HG02943 (cell line): ENCODE results near the gene FGF6.
"Not testable (repeated sequence)": the region's sequence is repeated elsewhere in the genome, so short reads cannot be mapped to it uniquely, and the experiment has no call there.

Experiments
- ATAC-seq: cut with Tn5 transposase; IDR thresholded peaks from one replicate; pipeline ENCODE4 v1.9.1; 2021; ENCODE audit warnings: mild to moderate bottlenecking, low read depth, moderate library complexity; ENCODE audit not compliant: unreplicated experiment

FGF6 gene, protein sequence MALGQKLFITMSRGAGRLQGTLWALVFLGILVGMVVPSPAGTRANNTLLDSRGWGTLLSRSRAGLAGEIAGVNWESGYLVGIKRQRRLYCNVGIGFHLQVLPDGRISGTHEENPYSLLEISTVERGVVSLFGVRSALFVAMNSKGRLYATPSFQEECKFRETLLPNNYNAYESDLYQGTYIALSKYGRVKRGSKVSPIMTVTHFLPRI

DNA sequence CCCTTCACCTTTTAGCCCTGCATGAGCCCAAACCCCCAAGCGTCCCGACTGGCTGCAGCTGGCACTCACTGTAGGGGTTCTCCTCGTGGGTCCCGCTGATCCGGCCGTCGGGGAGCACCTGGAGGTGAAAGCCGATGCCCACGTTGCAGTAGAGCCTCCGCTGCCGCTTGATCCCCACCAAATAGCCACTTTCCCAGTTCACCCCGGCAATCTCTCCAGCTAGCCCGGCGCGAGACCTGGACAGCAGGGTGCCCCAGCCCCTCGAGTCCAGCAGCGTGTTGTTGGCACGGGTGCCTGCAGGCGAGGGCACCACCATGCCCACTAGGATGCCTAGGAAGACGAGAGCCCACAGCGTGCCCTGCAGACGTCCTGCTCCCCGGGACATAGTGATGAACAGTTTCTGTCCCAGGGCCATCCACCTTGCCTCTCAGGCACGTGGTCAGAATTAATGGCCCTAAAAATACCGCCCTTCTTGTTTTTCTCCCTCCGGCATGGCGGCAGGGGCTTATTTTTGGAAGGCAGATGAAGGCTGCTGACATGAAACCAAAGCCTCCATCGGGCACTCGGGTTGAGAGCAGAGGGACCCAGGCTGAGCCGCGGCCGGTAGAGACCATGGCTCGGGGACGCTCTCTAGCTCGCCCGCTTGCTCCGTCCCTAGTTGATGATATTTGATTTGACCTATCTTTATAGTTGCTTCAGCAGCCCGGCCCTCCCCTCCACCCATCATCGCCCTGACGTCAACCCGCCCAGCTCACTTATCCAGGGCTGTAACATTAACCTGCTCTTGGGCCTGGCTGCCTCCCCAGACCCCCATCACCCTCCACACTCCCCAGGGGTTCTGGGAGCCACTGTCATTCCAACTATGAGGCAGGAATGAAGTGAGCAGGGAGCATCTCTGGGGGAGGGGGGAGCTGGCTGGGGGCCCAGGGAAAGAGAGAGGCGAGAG is at the start of gene FGF6:
TSS of gene FGF6 (minus strand) at position 660 of the 946 bp plus-strand sequence. CDS start at position 415, 245 bp downstream.
- ATAC-seq: no peak

DNA sequence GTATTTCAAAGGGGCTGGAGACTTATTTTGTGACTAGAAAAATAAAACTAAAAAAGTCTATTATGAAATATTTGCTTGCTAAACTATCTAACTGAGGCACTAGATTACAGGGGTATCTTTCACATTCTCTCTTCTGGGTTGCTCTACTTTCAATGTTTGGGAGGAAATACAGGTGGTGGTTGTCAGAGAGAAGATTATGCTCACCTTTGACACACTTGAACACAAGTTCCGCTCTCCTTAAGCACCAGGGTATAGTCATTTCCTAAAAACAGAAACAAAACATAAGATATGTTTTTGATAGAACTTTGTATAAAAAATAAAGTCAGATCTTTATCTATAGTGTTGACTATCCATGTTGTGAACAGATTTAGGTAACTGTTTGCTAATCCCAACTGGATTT is 45.4 kb upstream of the FGF6 start:
- ATAC-seq: no peak

DNA sequence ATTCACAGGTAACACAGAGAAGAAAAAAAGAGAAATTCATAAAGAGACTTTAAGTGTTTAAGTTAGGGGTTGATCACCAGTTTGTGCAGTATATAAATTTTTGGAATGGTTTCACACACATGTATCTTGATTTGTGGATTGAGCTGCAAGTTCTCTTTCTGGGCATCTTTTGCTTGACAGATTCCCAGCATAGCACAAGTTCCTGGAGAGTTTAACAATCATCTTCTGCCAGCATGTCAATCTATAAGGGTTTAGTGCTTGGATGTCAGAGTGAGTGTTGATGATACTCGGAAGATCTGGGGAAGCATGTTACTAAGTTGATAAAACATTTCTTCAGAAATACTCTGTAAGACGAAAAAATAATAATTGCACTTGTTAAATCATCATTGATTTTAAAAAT is 43.9 kb upstream of the FGF6 start:
- no peak for ATAC-seq

DNA sequence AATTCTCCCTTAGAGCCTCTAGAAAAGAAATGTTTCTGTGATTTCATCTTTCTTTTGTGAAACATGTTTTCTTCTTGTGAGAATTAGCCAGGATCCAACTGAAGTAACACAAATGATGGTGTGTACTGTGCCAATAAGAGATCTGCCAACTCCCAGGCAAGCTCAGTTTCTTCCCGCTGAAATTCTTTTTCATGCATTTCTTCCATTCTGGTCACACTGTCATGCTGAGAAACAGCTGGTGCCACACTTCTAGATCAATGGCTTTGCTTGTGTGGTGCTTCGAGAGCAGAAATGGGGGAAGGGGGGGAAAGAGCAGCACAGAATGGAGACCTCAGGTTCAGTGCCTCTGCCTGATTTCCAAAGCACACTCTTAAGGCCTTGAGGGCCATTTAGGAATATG is 41.4 kb upstream of the FGF6 start:
- ATAC-seq: no peak

DNA sequence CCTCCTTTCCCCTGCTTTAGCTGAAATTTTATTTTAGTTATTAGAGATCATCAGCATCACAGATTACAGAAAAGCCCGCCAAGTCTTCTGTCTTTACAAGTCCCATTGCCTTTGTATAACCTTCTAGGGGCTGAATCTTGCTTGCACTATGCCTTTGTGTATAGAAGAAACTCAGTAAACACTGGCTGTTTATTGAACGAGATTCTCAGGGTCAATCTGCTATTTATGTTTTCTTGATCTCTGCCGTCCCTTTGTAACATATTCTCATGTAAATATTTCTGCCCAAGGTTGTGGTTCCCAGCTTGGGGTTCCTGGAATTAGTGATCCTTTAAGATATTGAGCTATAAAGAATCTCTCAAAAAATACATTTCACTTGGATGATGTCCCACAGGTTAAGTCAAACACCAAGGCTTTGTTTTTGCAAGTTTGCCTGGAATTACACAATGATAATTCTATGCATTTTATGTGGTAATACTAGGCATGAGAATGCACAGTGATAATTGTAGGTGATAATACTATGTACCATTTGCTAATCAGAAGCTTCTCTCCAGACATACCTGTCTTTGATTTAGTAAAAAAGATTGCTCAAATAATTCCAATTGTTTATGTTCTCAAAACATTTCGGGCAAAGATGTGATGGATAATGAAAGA is 40.6 kb upstream of the FGF6 start:
- ATAC-seq: no peak

DNA sequence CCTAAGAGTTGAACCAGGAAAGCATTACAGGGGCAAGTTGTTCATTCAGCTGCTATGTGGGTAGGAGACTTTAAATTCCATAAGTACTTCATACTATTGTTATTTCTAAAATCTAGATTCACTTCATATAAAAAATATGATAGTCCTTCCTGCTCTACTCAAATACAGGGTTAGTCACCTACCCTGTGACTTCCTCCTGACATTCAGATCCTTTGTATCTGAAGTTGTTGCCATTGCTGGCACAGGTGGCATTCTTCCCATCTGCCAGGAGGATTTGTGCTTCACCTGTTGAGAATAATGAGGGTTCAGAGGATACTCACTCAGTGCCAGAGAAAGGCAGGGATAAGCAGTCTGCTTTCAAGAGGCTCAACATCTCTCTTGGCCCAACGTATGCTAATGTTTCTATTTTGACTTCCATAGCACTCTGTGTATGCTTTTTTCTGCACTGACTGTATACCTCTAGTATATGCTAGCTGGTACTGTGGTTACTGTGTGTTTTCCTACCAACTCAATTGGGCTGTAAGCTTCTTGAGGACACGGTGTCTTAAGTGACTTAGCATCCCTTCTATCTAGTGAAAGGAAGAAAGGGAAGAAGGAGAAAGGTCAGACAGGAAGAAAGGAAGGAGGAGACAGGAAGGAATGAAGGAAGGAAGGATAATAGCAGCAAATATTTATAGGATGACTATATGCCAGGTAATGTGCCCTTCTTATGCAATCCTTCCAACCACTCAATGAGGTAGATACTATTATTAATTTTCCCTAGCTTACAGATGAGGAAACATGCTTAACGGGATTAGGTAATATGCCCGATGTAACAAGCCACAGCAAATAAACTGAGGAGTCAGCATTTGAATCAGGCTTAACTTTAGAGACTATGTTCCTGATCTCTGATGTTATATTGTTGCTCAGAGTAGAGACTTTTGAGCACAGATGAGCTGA is 38.5 kb upstream of the FGF6 start:
- ATAC-seq: no peak

DNA sequence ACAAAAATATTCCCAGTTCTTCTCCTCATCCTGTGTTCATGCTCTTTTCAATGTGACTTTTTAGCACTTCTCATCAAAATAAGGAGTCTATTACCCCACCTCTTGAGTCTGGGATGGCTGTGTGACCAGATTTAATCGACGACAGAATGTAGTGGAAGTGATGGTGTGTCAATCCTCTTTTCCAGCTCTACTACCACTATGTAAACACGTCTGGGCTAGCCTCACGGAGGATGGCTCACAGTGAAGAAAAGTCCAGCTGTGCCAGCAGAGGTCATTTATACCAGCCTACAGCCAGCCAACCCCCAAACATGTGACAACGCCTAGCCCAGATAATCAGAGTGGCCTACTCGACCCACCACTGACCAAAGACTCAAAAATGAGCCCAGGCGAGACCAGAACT is 37.3 kb upstream of the FGF6 start:
- ATAC-seq: no peak

DNA sequence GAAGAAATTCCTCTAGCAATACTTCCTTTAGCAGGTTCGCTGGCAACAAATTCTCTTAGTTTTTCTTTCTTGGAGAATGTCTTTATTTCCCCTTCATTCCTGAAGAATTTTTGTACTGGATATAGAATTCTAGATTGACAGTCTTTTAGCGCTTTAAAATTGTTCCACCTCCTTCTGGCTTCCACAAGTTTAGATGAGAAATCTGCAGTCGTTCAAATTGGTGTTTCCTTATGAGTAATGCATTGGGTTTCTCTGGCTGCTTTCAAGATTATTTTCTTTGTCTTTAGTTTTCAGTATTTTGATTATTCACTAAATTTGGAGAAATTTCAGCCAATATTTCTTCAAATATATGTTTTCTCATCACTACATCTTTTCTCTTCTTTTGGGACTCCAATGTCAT is 33.3 kb upstream of the FGF6 start:
- no peak for ATAC-seq

DNA sequence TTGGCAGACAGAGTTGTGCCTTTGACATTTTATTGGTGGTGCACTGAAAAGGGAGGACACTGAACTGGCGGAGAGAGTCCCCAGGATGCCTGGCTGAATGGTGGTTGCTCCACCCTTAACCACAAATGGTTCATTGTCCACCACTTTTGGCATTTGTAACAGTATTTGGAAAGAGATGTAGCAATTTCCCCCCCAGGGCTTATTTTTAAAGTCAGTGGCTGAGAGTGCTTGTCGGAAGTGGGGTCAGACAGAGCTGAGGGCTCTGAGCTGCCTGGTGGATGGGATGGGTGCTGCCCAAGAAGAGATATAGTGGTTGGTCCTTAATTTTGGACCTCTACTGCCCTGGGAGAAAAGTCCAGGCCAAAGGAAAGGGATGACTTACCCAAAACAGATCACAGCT is 31.5 kb upstream of the FGF6 start:
- ATAC-seq: no peak

DNA sequence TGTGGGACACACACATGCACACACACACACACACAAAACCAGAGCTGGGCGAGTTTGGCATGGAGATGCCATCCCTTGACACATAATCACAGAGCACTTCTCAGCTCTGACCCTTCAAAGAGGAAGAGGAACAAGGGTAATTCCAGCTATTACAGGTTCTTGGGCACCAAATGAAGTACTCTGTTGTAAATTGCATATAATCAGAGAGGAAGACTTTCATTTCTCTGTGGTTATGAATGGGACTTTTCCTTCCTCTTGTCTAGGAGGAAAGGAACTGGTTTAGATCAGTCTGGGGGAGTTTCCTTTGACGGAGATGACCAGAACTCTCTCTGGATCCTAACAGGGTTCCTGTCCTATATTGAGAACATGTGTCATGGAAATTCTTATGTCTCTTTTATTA is 26.4 kb upstream of the FGF6 start:
- no peak for ATAC-seq

DNA sequence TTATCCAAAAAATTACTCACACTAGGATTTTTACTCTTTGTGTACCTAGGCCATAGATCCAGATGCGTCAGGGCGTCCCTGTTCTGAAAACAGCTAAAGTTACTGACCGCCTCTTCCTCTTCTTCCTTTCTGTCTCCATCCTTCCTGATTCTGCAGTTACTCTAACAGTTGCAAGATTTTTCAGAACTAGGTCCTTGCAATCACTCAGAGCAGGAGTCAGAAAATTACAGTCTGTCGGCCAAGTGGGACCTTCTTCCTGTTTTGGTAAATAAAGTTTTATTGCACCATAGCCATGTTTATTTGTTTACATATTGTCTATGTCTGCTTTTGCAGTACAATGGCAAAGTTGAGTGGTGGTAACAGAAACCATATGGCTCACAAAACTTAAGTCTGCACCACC is 25.6 kb upstream of the FGF6 start:
- no peak for ATAC-seq

DNA sequence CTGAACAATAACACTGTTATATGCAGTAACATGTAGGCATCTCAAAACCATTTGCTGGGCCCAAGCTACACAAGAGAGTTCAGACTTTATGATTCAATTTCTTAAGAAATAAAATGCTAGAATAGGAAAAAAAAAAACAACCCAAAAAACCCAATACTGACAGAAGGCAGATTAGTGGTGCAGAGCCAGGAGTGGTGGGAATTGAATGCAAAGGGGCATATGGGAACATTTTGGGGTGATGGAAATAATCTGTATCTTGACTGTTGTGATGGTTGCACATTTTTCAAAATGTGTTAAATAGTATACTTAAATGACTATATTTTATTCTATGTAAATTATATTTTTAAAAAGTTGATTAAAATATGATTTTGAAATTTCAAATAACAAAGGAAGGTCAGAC is 23.4 kb upstream of the FGF6 start:
- no peak for ATAC-seq

DNA sequence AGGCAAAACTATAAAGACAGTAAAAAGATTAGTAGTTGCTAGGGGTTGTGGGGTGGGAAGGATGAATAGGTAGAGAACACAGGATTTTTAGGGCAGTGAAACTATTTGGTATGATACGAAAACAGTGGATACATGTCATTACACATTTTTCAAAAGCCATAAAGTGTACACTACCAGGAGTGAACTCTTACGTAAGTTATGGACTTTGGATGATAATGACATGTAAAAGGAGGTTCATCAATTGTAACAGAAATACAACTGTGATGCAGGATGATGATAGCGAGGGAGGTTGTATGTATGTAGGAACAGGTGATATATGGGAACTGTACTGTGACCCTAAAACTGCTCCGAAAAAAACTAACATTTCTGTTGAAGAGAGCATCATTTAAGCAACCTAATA is 15.1 kb upstream of the FGF6 start:
- no peak for ATAC-seq

DNA sequence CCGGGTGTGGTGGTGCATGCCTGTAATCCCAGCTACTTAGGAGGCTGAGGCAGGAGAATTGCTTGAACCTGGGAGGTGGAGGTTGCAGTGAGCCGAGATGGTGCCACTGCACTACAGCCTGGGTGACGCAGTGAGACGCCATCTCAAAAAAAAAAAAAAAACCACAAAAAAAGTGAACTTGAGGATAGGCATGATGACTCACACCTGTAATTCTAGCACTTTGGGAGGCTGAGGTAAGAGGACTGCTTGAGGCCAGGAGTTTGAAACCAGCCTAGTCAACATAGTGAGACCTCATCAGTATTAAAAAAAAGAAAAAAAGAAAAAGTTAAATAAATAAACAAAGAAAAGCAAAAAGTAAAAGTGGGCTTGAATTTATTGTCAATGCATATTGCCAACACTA is 10.2 kb upstream of the FGF6 start:
- not testable (repeated sequence) for ATAC-seq

DNA sequence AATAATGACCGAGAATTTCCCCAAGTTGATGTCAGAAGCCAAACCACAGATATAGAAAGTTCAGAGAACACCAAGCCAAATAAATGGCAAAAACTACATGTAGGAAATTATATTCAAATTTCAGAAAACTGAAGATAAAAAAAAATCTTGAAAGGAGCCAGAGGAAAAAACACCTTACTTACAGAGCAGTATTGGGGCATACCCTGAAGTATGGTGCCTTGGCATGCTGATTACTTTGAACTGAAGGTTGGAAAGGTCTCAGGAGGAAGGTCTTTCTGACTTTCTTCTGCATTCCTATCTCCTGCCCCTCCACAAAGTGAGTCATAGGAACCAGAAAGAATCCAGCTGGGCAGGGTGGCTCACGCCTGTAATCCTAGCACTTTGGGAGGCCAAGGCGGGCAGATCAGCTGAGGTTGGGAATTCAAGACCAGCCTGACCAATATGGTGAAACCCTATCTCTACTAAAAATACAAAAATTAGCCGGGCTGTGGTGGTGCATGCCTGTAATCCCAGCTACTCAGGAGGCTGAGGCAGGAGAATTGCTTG is 8.8 kb upstream of the FGF6 start:
- ATAC-seq: no peak

DNA sequence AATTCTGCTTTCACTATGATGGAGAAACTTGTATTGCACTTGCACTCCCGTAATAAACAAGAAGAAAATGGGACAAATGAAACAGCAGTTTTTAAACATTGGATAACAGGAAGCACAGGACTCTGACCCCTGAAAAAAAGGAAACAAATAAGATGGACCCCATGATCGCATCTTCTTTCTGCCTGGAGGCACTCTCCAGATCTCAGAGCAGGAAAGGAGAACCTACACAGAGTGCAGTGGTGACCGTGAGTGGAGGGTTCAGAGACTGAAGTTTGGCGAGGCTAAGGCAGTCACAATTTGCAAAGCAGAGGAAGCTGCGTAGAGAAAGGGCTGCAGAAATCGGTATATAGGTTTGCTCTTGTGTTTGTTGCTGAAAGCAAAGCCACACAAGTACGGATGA is 6.1 kb upstream of the FGF6 start:
- ATAC-seq: no peak

DNA sequence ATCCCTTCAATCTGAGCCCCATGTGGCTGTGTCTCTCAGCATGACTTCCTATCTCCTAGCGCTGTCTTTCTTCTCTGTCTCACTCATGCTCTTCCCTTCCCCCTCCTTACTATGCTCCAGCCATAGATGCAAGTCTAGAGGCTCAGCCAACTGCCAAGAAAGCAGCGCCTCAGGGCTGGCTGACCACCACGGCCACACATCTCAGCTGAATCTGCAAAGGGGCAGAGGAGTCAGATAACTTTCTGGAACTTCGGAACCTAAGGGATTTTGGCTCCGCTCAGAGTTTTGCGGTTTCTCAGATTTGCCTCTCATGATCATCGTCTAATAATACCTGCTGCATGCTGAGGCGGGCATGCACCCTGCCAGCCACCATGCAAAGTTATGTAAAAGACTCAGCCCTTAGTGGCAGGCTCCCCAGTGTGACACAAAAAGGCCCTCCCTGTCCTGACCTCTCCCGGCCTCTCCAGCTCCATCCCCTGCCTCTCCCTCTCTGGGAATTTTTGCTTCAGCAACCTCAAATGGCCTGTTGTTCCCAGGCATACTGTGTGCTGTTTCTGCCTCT is 5.0 kb upstream of the FGF6 start:
- ATAC-seq: no peak

DNA sequence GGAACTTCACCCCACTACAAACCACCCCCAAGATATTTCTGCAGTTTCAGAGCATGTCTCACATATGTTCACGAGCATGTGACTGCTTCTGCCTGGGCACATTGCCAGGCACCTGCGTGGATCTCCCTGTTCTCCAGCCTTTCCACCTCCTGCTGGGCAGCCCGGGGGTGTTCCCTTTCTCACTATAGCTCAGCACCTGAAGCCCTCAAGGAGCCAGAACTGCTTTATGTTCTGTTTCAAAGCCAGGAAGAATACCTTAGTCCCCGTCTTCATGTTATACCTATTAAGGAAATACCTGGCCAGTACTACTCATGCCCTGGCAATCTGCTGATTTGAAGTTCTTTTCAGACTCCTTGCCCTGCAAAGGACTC is 4.2 kb upstream of the FGF6 start:
- no peak for ATAC-seq

DNA sequence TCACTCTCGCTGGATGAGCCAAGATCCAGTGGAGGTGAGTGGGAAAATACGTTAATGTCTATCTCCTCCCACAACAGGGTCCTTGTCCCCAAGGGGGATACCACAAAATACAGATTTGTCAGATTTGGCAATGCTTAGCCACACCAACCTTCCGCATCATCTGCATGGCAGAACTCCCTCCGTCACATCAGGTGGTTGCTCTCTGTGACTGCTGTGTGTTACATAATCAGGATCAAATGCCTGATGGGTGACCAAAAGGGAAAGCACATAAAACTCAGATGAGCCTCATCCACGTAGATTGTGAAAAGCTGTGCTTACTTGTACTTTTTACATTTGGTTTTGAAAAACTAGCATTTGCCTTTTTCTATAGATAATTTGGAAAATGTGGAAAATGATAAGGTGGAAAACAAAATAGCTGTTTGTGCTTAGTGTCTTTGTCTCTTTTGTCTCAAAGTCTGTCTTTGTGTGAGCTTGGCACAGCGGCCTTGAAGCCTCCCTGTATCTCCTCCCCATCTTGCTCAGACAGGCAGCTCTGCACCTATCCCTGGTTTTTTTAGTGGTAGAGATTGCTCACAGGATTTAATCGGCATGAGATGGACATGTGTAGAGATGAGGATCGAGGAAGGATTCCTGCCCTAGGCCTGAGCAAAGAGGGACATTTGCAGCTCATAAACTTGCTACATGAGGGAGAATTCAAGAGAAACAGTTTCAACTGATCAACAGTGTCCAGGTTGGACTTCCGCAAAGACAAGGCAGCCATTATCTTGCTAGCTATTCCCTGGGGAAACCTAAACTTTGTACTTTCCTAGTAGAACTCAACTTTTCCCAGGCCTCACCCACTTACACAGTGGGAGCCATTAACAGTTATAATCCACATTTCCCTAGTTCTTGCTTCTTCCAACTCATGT is 3.6 kb upstream of the FGF6 start:
- no peak for ATAC-seq
